ENCODE data around the gene ATP6V0A4.

ATP6V0A4 gene

GRCh38 chr7:138773817-138774216, 24.2 kb downstream of the ATP6V0A4 start:
- no peaks in the 10 kb centered on the region for H3K36me3 ChIP-seq (ENCODE audit: control insufficient read depth, insufficient read depth, low read length)
- H3K9me3 ChIP-seq (ENCODE audit: control insufficient read depth, insufficient read depth, low read length): no peaks in the 10 kb centered on the region
- peaks cover 5% of the 10 kb centered on the region; the same call in 1 of the 2 replicates for H3K27me3 ChIP-seq (ENCODE audit: control insufficient read depth, insufficient read depth, low read length)
- peaks cover 12% of the 10 kb centered on the region for H3K4me1 ChIP-seq (ENCODE audit: control insufficient read depth, insufficient read depth, low read length)
- H3K4me3 ChIP-seq (ENCODE audit: low read depth, low read length): peak overlapping the region; percentile 22; the same call in 1 of the 2 replicates
- H3K27ac ChIP-seq (ENCODE audit: low read depth, low read length): peak overlapping the region; percentile 47
- H3K9ac ChIP-seq (ENCODE audit: low read depth, low read length): no peak overlapping the region

- no peaks in the 10 kb centered on the region for H3K9me3 ChIP-seq (ENCODE audit: control insufficient read depth, insufficient read depth, low read length)
Measured at GRCh38 chr7:138773176-138773575, 24.8 kb downstream of the ATP6V0A4 start.

GRCh38 chr7:138770904-138771303, 27.1 kb downstream of the ATP6V0A4 start:
- Histone ChIP-seq H3K4me1 (ENCODE audit: control insufficient read depth, insufficient read depth, low read length) (peaks cover 12% of the 10 kb centered on the region), H3K27ac (ENCODE audit: low read depth, low read length) (no peak overlapping the region), H3K9me3 (ENCODE audit: control insufficient read depth, insufficient read depth, low read length) (no peaks in the 10 kb centered on the region), H3K9ac (ENCODE audit: low read depth, low read length) (no peak overlapping the region), H3K27me3 (ENCODE audit: control insufficient read depth, insufficient read depth, low read length) (peaks cover 5% of the 10 kb centered on the region; the same call in 1 of the 2 replicates), H3K4me3 (ENCODE audit: low read depth, low read length) (no peak overlapping the region), H3K36me3 (ENCODE audit: control insufficient read depth, insufficient read depth, low read length) (no peaks in the 10 kb centered on the region)

More at GRCh38 chr7:138773176-138773575, 24.8 kb downstream of the ATP6V0A4 start:
- H3K4me3 ChIP-seq (ENCODE audit: low read depth, low read length): peak overlapping the region; percentile 22; the same call in 1 of the 2 replicates
- no peak overlapping the region for H3K9ac ChIP-seq (ENCODE audit: low read depth, low read length)
- H3K27ac ChIP-seq (ENCODE audit: low read depth, low read length): no peak overlapping the region
- no peaks in the 10 kb centered on the region for H3K36me3 ChIP-seq (ENCODE audit: control insufficient read depth, insufficient read depth, low read length)
- H3K27me3 ChIP-seq (ENCODE audit: control insufficient read depth, insufficient read depth, low read length): peaks cover 5% of the 10 kb centered on the region; the same call in 1 of the 2 replicates
- H3K4me1 ChIP-seq (ENCODE audit: control insufficient read depth, insufficient read depth, low read length): peaks cover 12% of the 10 kb centered on the region

GRCh38 chr7:138768241-138768640, 29.8 kb downstream of the ATP6V0A4 start:
- H3K36me3 ChIP-seq (ENCODE audit: control insufficient read depth, insufficient read depth, low read length): no peaks in the 10 kb centered on the region
- no peak overlapping the region for H3K27ac ChIP-seq (ENCODE audit: low read depth, low read length)
- H3K9me3 ChIP-seq (ENCODE audit: control insufficient read depth, insufficient read depth, low read length): no peaks in the 10 kb centered on the region
- H3K4me3 ChIP-seq (ENCODE audit: low read depth, low read length): no peak overlapping the region
- peaks cover 3% of the 10 kb centered on the region for H3K4me1 ChIP-seq (ENCODE audit: control insufficient read depth, insufficient read depth, low read length)
- no peak overlapping the region for H3K9ac ChIP-seq (ENCODE audit: low read depth, low read length)
- peaks cover 5% of the 10 kb centered on the region; the same call in 1 of the 2 replicates for H3K27me3 ChIP-seq (ENCODE audit: control insufficient read depth, insufficient read depth, low read length)

- Histone ChIP-seq H3K4me1 (ENCODE audit: control insufficient read depth, insufficient read depth, low read length) (peaks cover 30% of the 10 kb centered on the region), H3K36me3 (ENCODE audit: control insufficient read depth, insufficient read depth, low read length) (no peaks in the 10 kb centered on the region), H3K27ac (ENCODE audit: low read depth, low read length) (no peak overlapping the region), H3K27me3 (ENCODE audit: control insufficient read depth, insufficient read depth, low read length) (no peaks in the 10 kb centered on the region), H3K9ac (ENCODE audit: low read depth, low read length) (no peak overlapping the region), H3K9me3 (ENCODE audit: control insufficient read depth, insufficient read depth, low read length) (no peaks in the 10 kb centered on the region), H3K4me3 (ENCODE audit: low read depth, low read length) (no peak overlapping the region)
Measured at GRCh38 chr7:138756591-138757242, 41.3 kb downstream of the ATP6V0A4 start.

- Histone ChIP-seq H3K9ac (ENCODE audit: low read depth, low read length) (no peak overlapping the region), H3K9me3 (ENCODE audit: control insufficient read depth, insufficient read depth, low read length) (no peaks in the 10 kb centered on the region), H3K27ac (ENCODE audit: low read depth, low read length) (peak overlapping the region; percentile 11), H3K27me3 (ENCODE audit: control insufficient read depth, insufficient read depth, low read length) (no peaks in the 10 kb centered on the region), H3K36me3 (ENCODE audit: control insufficient read depth, insufficient read depth, low read length) (no peaks in the 10 kb centered on the region), H3K4me3 (ENCODE audit: low read depth, low read length) (no peak overlapping the region), H3K4me1 (ENCODE audit: control insufficient read depth, insufficient read depth, low read length) (peaks cover 30% of the 10 kb centered on the region)
Measured at GRCh38 chr7:138755842-138756590, 42.0 kb downstream of the ATP6V0A4 start.

- no peaks in the 10 kb centered on the region for H3K36me3 ChIP-seq (ENCODE audit: control insufficient read depth, insufficient read depth, low read length)
- H3K27me3 ChIP-seq (ENCODE audit: control insufficient read depth, insufficient read depth, low read length): no peaks in the 10 kb centered on the region
- peak overlapping the region; percentile 21 for H3K27ac ChIP-seq (ENCODE audit: low read depth, low read length)
- no peaks in the 10 kb centered on the region for H3K9me3 ChIP-seq (ENCODE audit: control insufficient read depth, insufficient read depth, low read length)
- no peak overlapping the region for H3K4me3 ChIP-seq (ENCODE audit: low read depth, low read length)
- H3K4me1 ChIP-seq (ENCODE audit: control insufficient read depth, insufficient read depth, low read length): peaks cover 30% of the 10 kb centered on the region
- no peak overlapping the region for H3K9ac ChIP-seq (ENCODE audit: low read depth, low read length)
Measured at GRCh38 chr7:138755331-138755747, 42.7 kb downstream of the ATP6V0A4 start.

GRCh38 chr7:138753610-138754009, 44.4 kb downstream of the ATP6V0A4 start:
- no peak overlapping the region for H3K9ac ChIP-seq (ENCODE audit: low read depth, low read length)
- H3K9me3 ChIP-seq (ENCODE audit: control insufficient read depth, insufficient read depth, low read length): no peaks in the 10 kb centered on the region
- H3K27ac ChIP-seq (ENCODE audit: low read depth, low read length): no peak overlapping the region
- peaks cover 30% of the 10 kb centered on the region for H3K4me1 ChIP-seq (ENCODE audit: control insufficient read depth, insufficient read depth, low read length)
- no peaks in the 10 kb centered on the region for H3K27me3 ChIP-seq (ENCODE audit: control insufficient read depth, insufficient read depth, low read length)
- H3K4me3 ChIP-seq (ENCODE audit: low read depth, low read length): no peak overlapping the region
- H3K36me3 ChIP-seq (ENCODE audit: control insufficient read depth, insufficient read depth, low read length): no peaks in the 10 kb centered on the region

GRCh38 chr7:138753150-138753518, 44.9 kb downstream of the ATP6V0A4 start:
- Histone ChIP-seq H3K4me1 (ENCODE audit: control insufficient read depth, insufficient read depth, low read length) (peaks cover 30% of the 10 kb centered on the region), H3K9me3 (ENCODE audit: control insufficient read depth, insufficient read depth, low read length) (no peaks in the 10 kb centered on the region), H3K36me3 (ENCODE audit: control insufficient read depth, insufficient read depth, low read length) (no peaks in the 10 kb centered on the region), H3K9ac (ENCODE audit: low read depth, low read length) (no peak overlapping the region), H3K27me3 (ENCODE audit: control insufficient read depth, insufficient read depth, low read length) (no peaks in the 10 kb centered on the region), H3K4me3 (ENCODE audit: low read depth, low read length) (no peak overlapping the region), H3K27ac (ENCODE audit: low read depth, low read length) (no peak overlapping the region)

- peaks cover 30% of the 10 kb centered on the region for H3K4me1 ChIP-seq (ENCODE audit: control insufficient read depth, insufficient read depth, low read length)
- H3K9me3 ChIP-seq (ENCODE audit: control insufficient read depth, insufficient read depth, low read length): no peaks in the 10 kb centered on the region
- no peak overlapping the region for H3K9ac ChIP-seq (ENCODE audit: low read depth, low read length)
- no peaks in the 10 kb centered on the region for H3K36me3 ChIP-seq (ENCODE audit: control insufficient read depth, insufficient read depth, low read length)
- H3K4me3 ChIP-seq (ENCODE audit: low read depth, low read length): no peak overlapping the region
- H3K27me3 ChIP-seq (ENCODE audit: control insufficient read depth, insufficient read depth, low read length): no peaks in the 10 kb centered on the region
- H3K27ac ChIP-seq (ENCODE audit: low read depth, low read length): no peak overlapping the region
Measured at GRCh38 chr7:138752518-138753149, 45.4 kb downstream of the ATP6V0A4 start.
